ENCODE data around the gene DDX55. TPM values are rescaled to one million over a fixed set of nuclear protein-coding genes. Genes with fewer than 3 reads are reported as not detected.
A peak's percentile ranks its signal among the peaks of the same experiment; 100 is the strongest.

Gene DDX55
- total and polyA plus RNA-seq, 2 of the 13 experiments (the other 11 are each of a cell fraction or from before 2014, with no cell fraction given), result 22.2 to 37.0 TPM

- TF ChIP-seq ZGPAT (CRISPR knock-in tag; IDR thresholded peaks at IDR 0.05), result peak; percentile 93; the same call in 1 of the 2 replicates
- TF ChIP-seq CENPT (CRISPR knock-in tag; IDR thresholded peaks at IDR 0.05; ENCODE audit: low read depth), result peak; percentile 42; the same call in 1 of the 2 replicates
- peak; percentile 89 for TF ChIP-seq DMAP1 (CRISPR knock-in tag; IDR thresholded peaks at IDR 0.05)
- TF ChIP-seq NCOA1 (CRISPR knock-in tag; IDR thresholded peaks at IDR 0.05), result peak; percentile 25; the same call in 1 of the 2 replicates
- TF ChIP-seq GFI1 (CRISPR knock-in tag; IDR thresholded peaks at IDR 0.05; ENCODE audit: borderline replicate concordance), result no peak; the same call in 1 of the 2 replicates
- TF ChIP-seq FOXM1 (CRISPR knock-in tag; IDR thresholded peaks at IDR 0.05), result no peak
- TF ChIP-seq ZNF337 (CRISPR knock-in tag; IDR thresholded peaks at IDR 0.05; ENCODE audit: borderline replicate concordance, low read depth), result no peak
- 0 out of 2 replicates have a peak, but pooled peaks have one; percentile 25 for TF ChIP-seq GZF1 (CRISPR knock-in tag; IDR thresholded peaks at IDR 0.05)
- peak; percentile 58; the same call in 1 of the 2 replicates for TF ChIP-seq JUN (CRISPR knock-in tag; IDR thresholded peaks at IDR 0.05)
- TF ChIP-seq ARNT (IDR thresholded peaks at IDR 0.05), result no peak
- TF ChIP-seq HNRNPH1 (optimal IDR thresholded peaks at IDR 0.05; ENCODE audit: low read depth, low read length), result no peak
- no peak; the same call in 1 of the 2 replicates for TF ChIP-seq ZNF713 (CRISPR knock-in tag; IDR thresholded peaks at IDR 0.05)
- TF ChIP-seq MTA3 (CRISPR knock-in tag; IDR thresholded peaks at IDR 0.05), result no peak
- peak; percentile 85 for TF ChIP-seq ZFX (CRISPR knock-in tag; IDR thresholded peaks at IDR 0.05; ENCODE audit: low read depth)
- TF ChIP-seq ZNF17 (CRISPR knock-in tag; IDR thresholded peaks at IDR 0.05), result no peak
- peak; percentile 68; the same call in 1 of the 2 replicates for TF ChIP-seq ZNF704 (CRISPR knock-in tag; IDR thresholded peaks at IDR 0.05; ENCODE audit: borderline replicate concordance)
- TF ChIP-seq PRMT3 (CRISPR knock-in tag; IDR thresholded peaks at IDR 0.05; ENCODE audit: borderline replicate concordance, low read depth), result no peak
- no peak for TF ChIP-seq BATF2 (CRISPR knock-in tag; IDR thresholded peaks at IDR 0.05)
- peak; percentile 67; the same call in 1 of the 2 replicates for TF ChIP-seq SNAPC4 (CRISPR knock-in tag; IDR thresholded peaks at IDR 0.05)
- peak; percentile 73; the same call in 1 of the 2 replicates for TF ChIP-seq ZNF598 (CRISPR knock-in tag; IDR thresholded peaks at IDR 0.05; ENCODE audit: borderline replicate concordance)
- TF ChIP-seq ZNF296 (CRISPR knock-in tag; conservative IDR thresholded peaks at IDR 0.05), result no peak
- peak; percentile 9; the same call in 1 of the 2 replicates for TF ChIP-seq SMARCC2 (IDR thresholded peaks at IDR 0.05)
Measured at GRCh38 chr12:123633379-123634141, 31.7 kb downstream of the DDX55 start, which contains the start of the genes EIF2B1 and GTF2H3 (continued).

Data from HepG2 (cell line).